ENCODE measurements around the gene PLCH1.

PLCH1 gene

DNA sequence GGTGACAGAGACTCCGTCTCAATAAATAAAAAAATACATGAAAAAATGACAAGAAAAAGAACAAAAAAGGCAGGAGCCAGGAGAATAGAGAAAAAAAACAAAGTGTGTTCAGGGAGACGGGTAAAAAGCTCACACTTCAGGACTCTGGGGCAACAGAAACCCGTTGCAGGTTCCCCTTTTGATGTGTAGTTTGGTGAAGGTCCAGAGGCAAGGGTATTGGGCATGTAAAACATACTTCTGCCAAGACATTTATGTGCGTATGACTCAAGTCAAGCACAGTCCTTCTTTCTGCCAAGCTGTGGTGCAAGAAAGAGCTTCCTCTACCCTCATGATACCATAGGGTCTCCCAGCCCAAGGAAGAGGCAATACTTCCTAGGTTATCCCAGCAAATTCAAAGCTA, 418.0 kb downstream of the PLCH1 start:
- no peak overlapping the region for H3K27ac Mint-ChIP-seq
- H3K27me3 Mint-ChIP-seq, result no peaks in the 10 kb centered on the region
- no peaks in the 10 kb centered on the region for H3K9me3 Mint-ChIP-seq
- H3K4me3 Mint-ChIP-seq, result no peak overlapping the region
- H3K36me3 Mint-ChIP-seq, result no peaks in the 10 kb centered on the region
- H3K4me1 Mint-ChIP-seq, result no peaks in the 10 kb centered on the region

DNA sequence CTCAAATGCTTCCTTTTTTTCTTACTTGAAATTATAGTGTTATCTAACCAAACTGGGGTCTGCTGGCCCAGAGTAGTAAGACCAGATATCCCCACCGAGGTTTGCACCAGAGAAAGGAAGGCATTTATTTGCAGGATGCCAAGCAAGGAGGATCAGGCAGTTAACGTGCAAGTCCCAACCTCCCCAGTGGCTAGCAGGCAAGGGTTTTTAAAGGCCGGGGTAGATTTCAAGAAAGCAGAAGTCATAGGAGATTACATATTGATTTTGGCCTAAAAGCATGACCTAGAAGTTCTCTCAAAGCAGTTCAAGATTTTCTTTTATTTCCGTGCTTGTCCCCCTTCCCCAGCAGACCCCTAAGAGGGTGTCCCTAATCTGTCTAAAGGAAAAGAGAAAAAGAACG, 418.6 kb downstream of the PLCH1 start:
- H3K36me3 Mint-ChIP-seq, result no peaks in the 10 kb centered on the region
- H3K4me1 Mint-ChIP-seq, result no peaks in the 10 kb centered on the region
- no peaks in the 10 kb centered on the region for H3K9me3 Mint-ChIP-seq
- H3K27ac Mint-ChIP-seq, result no peak overlapping the region
- H3K4me3 Mint-ChIP-seq, result no peak overlapping the region
- no peaks in the 10 kb centered on the region for H3K27me3 Mint-ChIP-seq

Measured in activated naive CD4-positive, alpha-beta T cell treated with anti-CD3 and anti-CD28 coated beads, Interleukin-2, amount 50 U/mL, for 24 hours (primary cell).